GM12878 (cell line): ENCODE data around the gene DPP6. TPM values are rescaled to one million over a fixed set of nuclear protein-coding genes. Genes with fewer than 3 reads are reported as not detected.

Experiments used
- ATAC-seq: fragments of 200-7000 bp; cut with Tn5 transposase; 3 replicates; pipeline ENCODE4 v1.9.1; 2020; ENCODE audit warnings: mild to moderate bottlenecking, moderate library complexity
- BruUV-seq: library from RNA; stranded (reverse); fragments of 400-500 nt; replicated peaks from 2 replicates; lab custom pipeline; 2021; lab: Mats Ljungman, UMichigan
- CTCF ChIA-PET: fragments of 300-600 bp; sonication (Branson Sonifier 250); formaldehyde crosslinking; extraction: SDS; loops from one replicate; lab custom pipeline; 2021; ENCODE audit warnings: inconsistent platforms; lab: Yijun Ruan, JAX
- POLR2A ChIA-PET: fragments of 350-600 bp; formaldehyde crosslinking; extraction: SDS; loops from one replicate; lab custom pipeline; 2021; ENCODE audit warnings: inconsistent platforms; lab: Charles Lee
- RAD21 ChIA-PET: fragments of 300-600 bp; sonication (Branson Sonifier 250); formaldehyde crosslinking; loops from one replicate; lab custom pipeline; 2023; ENCODE audit warnings: antibody characterized with exemption; ENCODE audit not compliant: unreplicated experiment; lab: Charles Lee
- SMC1A ChIA-PET: fragments of 300-600 bp; sonication (Branson Sonifier 250); formaldehyde crosslinking; loops from one replicate; lab custom pipeline; 2023; ENCODE audit not compliant: unreplicated experiment, uncharacterized antibody; lab: Charles Lee
- DNase-seq: peaks from one replicate; pipeline ENCODE4 v3.0.0-alpha.2; 2011; ENCODE audit warnings: low read depth, low spot score
- FAIRE-seq: peaks from 3 replicates; lab custom pipeline; 2011; peaks lifted over from hg19 to GRCh38; lab: Jason Lieb, UNC
- H2AFZ ChIP-seq: 2 replicates; pipeline ENCODE4 v1.6.0; 2011; ENCODE audit warnings: low read depth, low read length, control low read depth; ENCODE audit not compliant: control insufficient read depth
- H3K27ac ChIP-seq: 2 replicates; pipeline ENCODE4 v1.5.1; 2011; ENCODE audit warnings: control low read depth; ENCODE audit not compliant: control insufficient read depth, insufficient read depth
- H3K27me3 ChIP-seq, 2 experiments: replicated peaks in 1 of 2; 2 replicates each; pipeline versions ENCODE4 v1.6.0 to v1.6.1; 2011; ENCODE audit warnings: low read length in 1 of 2; ENCODE audit not compliant: control insufficient read depth in 2 of 2, insufficient read depth in 2 of 2
- H3K36me3 ChIP-seq, 2 experiments: 2 replicates each; pipeline ENCODE4 v1.5.1; 2011; ENCODE audit warnings: low read length in 1 of 2; ENCODE audit not compliant: control insufficient read depth in 2 of 2, insufficient read depth in 2 of 2
- H3K4me1 ChIP-seq: 2 replicates; pipeline ENCODE4 v1.6.1; 2011; ENCODE audit warnings: mild to moderate bottlenecking, low read length, moderate library complexity, mixed read lengths; ENCODE audit not compliant: control insufficient read depth, insufficient read depth
- H3K4me2 ChIP-seq: 2 replicates; pipeline ENCODE4 v1.6.0; 2011; ENCODE audit warnings: control low read depth; ENCODE audit not compliant: control insufficient read depth, insufficient read depth
- H3K4me3 ChIP-seq: fragments of 200-600 bp; sonication (generic); 2 replicates; pipeline ENCODE4 v1.5.1; 2016
- H3K79me2 ChIP-seq: 2 replicates; pipeline ENCODE4 v1.6.0; 2011; ENCODE audit warnings: low read length; ENCODE audit not compliant: control insufficient read depth, insufficient read depth
- H3K9ac ChIP-seq: 2 replicates; pipeline ENCODE4 v1.8.0; 2011; ENCODE audit warnings: low read length, control low read depth, mixed read lengths; ENCODE audit not compliant: control insufficient read depth, insufficient read depth
- H3K9me3 ChIP-seq: replicated peaks from 3 replicates; pipeline ENCODE4 v1.5.1; 2011; ENCODE audit warnings: mild to moderate bottlenecking, low read length; ENCODE audit not compliant: control insufficient read depth, insufficient read depth
- H4K20me1 ChIP-seq: 2 replicates; pipeline ENCODE4 v1.6.0; 2011; ENCODE audit not compliant: control insufficient read depth, insufficient read depth
- BCL11A ChIP-seq: IDR thresholded peaks from 2 replicates; pipeline ENCODE4 v1.6.1; 2011; ENCODE audit warnings: low read depth, low read length
- CHD4 ChIP-seq: fragments of 200-600 bp; sonication (generic); IDR thresholded peaks from 2 replicates; pipeline ENCODE4 v1.6.1; 2016; ENCODE audit warnings: mild to moderate bottlenecking
- HCFC1 ChIP-seq: fragments of 150-350 bp; IDR thresholded peaks from 2 replicates; pipeline ENCODE4 v1.6.1; 2014; ENCODE audit warnings: low read length
- MEF2A ChIP-seq: IDR thresholded peaks from 2 replicates; pipeline ENCODE4 v1.6.1; 2011; ENCODE audit warnings: low read depth, mild to moderate bottlenecking, low read length, moderate library complexity; ENCODE audit not compliant: insufficient read depth
- MYB ChIP-seq: fragments of 150-350 bp; IDR thresholded peaks from 2 replicates; pipeline ENCODE4 v1.6.1; 2014; ENCODE audit warnings: mild to moderate bottlenecking, low read depth, low read length, borderline replicate concordance
- RAD51 ChIP-seq: fragments of 450-650 bp; IDR thresholded peaks from 2 replicates; pipeline ENCODE4 v1.6.1; 2016; ENCODE audit warnings: moderate library complexity, mild to moderate bottlenecking, inconsistent platforms
- RFX5 ChIP-seq: IDR thresholded peaks from 2 replicates; pipeline ENCODE4 v1.6.1; 2011; ENCODE audit warnings: low read depth, low read length, improper control_type of control experiment
- ZBED1 ChIP-seq: IDR thresholded peaks from 2 replicates; pipeline ENCODE4 v1.6.1; 2016; ENCODE audit warnings: borderline replicate concordance
- ZNF217 ChIP-seq: fragments of 450-650 bp; IDR thresholded peaks from 2 replicates; pipeline ENCODE4 v1.6.1; 2017; ENCODE audit warnings: antibody characterized with exemption, mild to moderate bottlenecking
- WGBS: methylation state at CpG from one replicate; pipeline ENCODE4 v1.1.6; 2016; ENCODE audit warnings: low lambda C conversion rate; ENCODE audit not compliant: insufficient replicate concordance, insufficient coverage; ENCODE audit errors: missing lambda C conversion rate; 5-methylcytosine and 5-hydroxymethylcytosine counted together
- in situ Hi-C: fragments of 300-500 bp; cut with MboI; formaldehyde crosslinking; loops from 9 replicates; pipeline ENCODE4 v1.14.3; 2018; ENCODE audit warnings: mixed read lengths
- intact Hi-C: fragments of 100-400 bp; cut with micrococcal nuclease; formaldehyde crosslinking; loops from one replicate; pipeline ENCODE4 v1.14.2; 2022; ENCODE audit not compliant: unreplicated experiment
- polyA plus RNA-seq, 11 experiments: library from polyadenylated mRNA; depleted of rRNA in 4 of 11; unstranded in 6 of 11; stranded (reverse) in 5 of 11; fragments of >200 nt; fragmentation: Nextera tagmentation in 4 of 11; fragmentation: Illumina TruSeq in 1 of 11; extraction: Ambion mirVana in 4 of 11; extraction: Trizol in 1 of 11; gene quantifications; 1 replicate in 1 of 11; 2 replicates in 10 of 11; pipeline versions ENCODE4 v1.2.1 to v1.2.3, GENCODE V29; 2011 to 2016; ENCODE audit warnings: inconsistent platforms in 2 of 11, missing spikeins in 2 of 11, low read depth in 1 of 11
- total RNA-seq, 4 experiments: library from RNA; depleted of rRNA in 3 of 4; stranded (reverse); fragments of >200 nt in 3 of 4; fragmentation: Illumina TruSeq in 1 of 4; extraction: Trizol in 1 of 4; gene quantifications; 2 replicates each; pipeline versions ENCODE4 v1.2.1 to v1.2.3, GENCODE V29; 2013 to 2021
- TF ChIP-seq, protein P1 (sequence below): fragments of 450-650 bp; IDR thresholded peaks from 2 replicates; pipeline ENCODE4 v1.6.1; 2016; ENCODE audit warnings: mild to moderate bottlenecking
- TF ChIP-seq, protein P2 (sequence below): IDR thresholded peaks from 2 replicates; pipeline ENCODE4 v1.6.1; 2012; ENCODE audit warnings: low read depth, low read length, improper control_type of control experiment
- TF ChIP-seq, protein P3 (sequence below): fragments of 450-650 bp; IDR thresholded peaks from 2 replicates; pipeline ENCODE4 v1.6.1; 2017; ENCODE audit warnings: mild to moderate bottlenecking, moderate library complexity
- TF ChIP-seq, protein P4 (sequence below): IDR thresholded peaks from 2 replicates; pipeline ENCODE4 v1.6.1; 2012; ENCODE audit warnings: mild to moderate bottlenecking, low read depth, low read length
- TF ChIP-seq, protein P5 (sequence below): IDR thresholded peaks from 2 replicates; pipeline ENCODE4 v1.6.1; 2011; ENCODE audit warnings: mild to moderate bottlenecking, low read depth, low read length, moderate library complexity; ENCODE audit not compliant: insufficient replicate concordance

The DPP6 gene
- total and polyA plus RNA-seq, 10 of the 15 experiments (the other 5 are each of a cell fraction or from before 2014, with no cell fraction given): not detected

DNA sequence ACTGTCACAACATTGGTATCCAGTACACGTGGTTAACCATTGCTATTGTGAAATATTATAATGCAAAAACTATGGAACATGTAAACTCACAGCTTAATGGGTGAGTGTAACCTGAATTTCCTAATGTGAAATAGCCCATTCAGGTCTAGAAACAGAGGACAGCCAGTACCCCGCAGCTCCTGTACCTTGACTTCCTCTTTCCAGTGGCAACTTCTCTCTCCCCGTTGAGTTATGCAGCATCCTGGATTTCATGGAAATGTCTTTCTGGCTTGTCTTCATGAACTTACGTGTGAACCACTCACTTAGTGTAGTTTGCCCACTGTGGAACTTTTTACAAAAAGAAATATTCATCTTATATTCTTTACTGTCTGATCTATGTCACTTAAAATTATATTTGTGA, 384.4 kb downstream of the DPP6 start:
- Histone ChIP-seq H3K27me3 (no peaks in the 10 kb centered on the region), H3K9ac (no peak overlapping the region), H3K4me2 (no peak overlapping the region), H3K4me1 (no peaks in the 10 kb centered on the region), H3K9me3 (no peaks in the 10 kb centered on the region), H3K79me2 (no peaks in the 10 kb centered on the region), H3K4me3 (no peak overlapping the region), H2AFZ (no peak overlapping the region), H3K27ac (no peak overlapping the region), H3K36me3 (no peaks in the 10 kb centered on the region), H4K20me1 (no peaks in the 10 kb centered on the region)
- intact Hi-C loops: no loop called here
- SMC1A ChIA-PET: no interaction called here
- ATAC-seq (no peak), DNase-seq (no peak), FAIRE-seq (no peak)
- POLR2A ChIA-PET: no interaction called here
- BruUV-seq: no TSS peak
- CTCF ChIA-PET: interaction anchor here (1.1 kb wide), 1 partner anchor 9 kb away, joined by 3 read pairs; no protein-coding TSS in a partner anchor
- in situ Hi-C loops: no loop called here
- RAD21 ChIA-PET: no interaction called here
- 10% methylated on average over 4 of the region's 4 CpGs for WGBS
- TF ChIP-seq ZBED1 (no peak), HCFC1 (no peak), MEF2A (no peak), CHD4 (no peak), RAD51 (no peak), MYB (no peak), RFX5 (no peak), ZNF217 (no peak), BCL11A (no peak)
- TF ChIP-seq, protein P1, sequence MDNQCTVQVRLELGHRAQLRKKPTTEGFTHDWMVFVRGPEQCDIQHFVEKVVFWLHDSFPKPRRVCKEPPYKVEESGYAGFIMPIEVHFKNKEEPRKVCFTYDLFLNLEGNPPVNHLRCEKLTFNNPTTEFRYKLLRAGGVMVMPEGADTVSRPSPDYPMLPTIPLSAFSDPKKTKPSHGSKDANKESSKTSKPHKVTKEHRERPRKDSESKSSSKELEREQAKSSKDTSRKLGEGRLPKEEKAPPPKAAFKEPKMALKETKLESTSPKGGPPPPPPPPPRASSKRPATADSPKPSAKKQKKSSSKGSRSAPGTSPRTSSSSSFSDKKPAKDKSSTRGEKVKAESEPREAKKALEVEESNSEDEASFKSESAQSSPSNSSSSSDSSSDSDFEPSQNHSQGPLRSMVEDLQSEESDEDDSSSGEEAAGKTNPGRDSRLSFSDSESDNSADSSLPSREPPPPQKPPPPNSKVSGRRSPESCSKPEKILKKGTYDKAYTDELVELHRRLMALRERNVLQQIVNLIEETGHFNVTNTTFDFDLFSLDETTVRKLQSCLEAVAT: no peak
- TF ChIP-seq, protein P2, sequence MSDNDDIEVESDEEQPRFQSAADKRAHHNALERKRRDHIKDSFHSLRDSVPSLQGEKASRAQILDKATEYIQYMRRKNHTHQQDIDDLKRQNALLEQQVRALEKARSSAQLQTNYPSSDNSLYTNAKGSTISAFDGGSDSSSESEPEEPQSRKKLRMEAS: no peak
- TF ChIP-seq, protein P3, sequence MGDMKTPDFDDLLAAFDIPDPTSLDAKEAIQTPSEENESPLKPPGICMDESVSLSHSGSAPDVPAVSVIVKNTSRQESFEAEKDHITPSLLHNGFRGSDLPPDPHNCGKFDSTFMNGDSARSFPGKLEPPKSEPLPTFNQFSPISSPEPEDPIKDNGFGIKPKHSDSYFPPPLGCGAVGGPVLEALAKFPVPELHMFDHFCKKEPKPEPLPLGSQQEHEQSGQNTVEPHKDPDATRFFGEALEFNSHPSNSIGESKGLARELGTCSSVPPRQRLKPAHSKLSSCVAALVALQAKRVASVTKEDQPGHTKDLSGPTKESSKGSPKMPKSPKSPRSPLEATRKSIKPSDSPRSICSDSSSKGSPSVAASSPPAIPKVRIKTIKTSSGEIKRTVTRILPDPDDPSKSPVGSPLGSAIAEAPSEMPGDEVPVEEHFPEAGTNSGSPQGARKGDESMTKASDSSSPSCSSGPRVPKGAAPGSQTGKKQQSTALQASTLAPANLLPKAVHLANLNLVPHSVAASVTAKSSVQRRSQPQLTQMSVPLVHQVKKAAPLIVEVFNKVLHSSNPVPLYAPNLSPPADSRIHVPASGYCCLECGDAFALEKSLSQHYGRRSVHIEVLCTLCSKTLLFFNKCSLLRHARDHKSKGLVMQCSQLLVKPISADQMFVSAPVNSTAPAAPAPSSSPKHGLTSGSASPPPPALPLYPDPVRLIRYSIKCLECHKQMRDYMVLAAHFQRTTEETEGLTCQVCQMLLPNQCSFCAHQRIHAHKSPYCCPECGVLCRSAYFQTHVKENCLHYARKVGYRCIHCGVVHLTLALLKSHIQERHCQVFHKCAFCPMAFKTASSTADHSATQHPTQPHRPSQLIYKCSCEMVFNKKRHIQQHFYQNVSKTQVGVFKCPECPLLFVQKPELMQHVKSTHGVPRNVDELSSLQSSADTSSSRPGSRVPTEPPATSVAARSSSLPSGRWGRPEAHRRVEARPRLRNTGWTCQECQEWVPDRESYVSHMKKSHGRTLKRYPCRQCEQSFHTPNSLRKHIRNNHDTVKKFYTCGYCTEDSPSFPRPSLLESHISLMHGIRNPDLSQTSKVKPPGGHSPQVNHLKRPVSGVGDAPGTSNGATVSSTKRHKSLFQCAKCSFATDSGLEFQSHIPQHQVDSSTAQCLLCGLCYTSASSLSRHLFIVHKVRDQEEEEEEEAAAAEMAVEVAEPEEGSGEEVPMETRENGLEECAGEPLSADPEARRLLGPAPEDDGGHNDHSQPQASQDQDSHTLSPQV: no peak
- TF ChIP-seq, protein P4, sequence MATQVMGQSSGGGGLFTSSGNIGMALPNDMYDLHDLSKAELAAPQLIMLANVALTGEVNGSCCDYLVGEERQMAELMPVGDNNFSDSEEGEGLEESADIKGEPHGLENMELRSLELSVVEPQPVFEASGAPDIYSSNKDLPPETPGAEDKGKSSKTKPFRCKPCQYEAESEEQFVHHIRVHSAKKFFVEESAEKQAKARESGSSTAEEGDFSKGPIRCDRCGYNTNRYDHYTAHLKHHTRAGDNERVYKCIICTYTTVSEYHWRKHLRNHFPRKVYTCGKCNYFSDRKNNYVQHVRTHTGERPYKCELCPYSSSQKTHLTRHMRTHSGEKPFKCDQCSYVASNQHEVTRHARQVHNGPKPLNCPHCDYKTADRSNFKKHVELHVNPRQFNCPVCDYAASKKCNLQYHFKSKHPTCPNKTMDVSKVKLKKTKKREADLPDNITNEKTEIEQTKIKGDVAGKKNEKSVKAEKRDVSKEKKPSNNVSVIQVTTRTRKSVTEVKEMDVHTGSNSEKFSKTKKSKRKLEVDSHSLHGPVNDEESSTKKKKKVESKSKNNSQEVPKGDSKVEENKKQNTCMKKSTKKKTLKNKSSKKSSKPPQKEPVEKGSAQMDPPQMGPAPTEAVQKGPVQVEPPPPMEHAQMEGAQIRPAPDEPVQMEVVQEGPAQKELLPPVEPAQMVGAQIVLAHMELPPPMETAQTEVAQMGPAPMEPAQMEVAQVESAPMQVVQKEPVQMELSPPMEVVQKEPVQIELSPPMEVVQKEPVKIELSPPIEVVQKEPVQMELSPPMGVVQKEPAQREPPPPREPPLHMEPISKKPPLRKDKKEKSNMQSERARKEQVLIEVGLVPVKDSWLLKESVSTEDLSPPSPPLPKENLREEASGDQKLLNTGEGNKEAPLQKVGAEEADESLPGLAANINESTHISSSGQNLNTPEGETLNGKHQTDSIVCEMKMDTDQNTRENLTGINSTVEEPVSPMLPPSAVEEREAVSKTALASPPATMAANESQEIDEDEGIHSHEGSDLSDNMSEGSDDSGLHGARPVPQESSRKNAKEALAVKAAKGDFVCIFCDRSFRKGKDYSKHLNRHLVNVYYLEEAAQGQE: no peak
- TF ChIP-seq, protein P5, sequence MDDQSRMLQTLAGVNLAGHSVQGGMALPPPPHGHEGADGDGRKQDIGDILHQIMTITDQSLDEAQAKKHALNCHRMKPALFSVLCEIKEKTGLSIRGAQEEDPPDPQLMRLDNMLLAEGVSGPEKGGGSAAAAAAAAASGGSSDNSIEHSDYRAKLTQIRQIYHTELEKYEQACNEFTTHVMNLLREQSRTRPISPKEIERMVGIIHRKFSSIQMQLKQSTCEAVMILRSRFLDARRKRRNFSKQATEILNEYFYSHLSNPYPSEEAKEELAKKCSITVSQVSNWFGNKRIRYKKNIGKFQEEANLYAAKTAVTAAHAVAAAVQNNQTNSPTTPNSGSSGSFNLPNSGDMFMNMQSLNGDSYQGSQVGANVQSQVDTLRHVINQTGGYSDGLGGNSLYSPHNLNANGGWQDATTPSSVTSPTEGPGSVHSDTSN: no peak
